H1 (cell line): ENCODE results near the gene MED12L. TPM values are rescaled to one million over a fixed set of nuclear protein-coding genes. Genes with fewer than 3 reads are reported as not detected.

Source experiments
- CTCF ChIA-PET: fragments of 300-600 bp; sonication (Branson Sonifier 250); formaldehyde crosslinking; loops from one replicate; lab custom pipeline; 2021; ENCODE audit not compliant: partially characterized antibody; lab: Charles Lee
- POLR2A ChIA-PET: fragments of 300-600 bp; sonication (Branson Sonifier 250); formaldehyde crosslinking; loops from one replicate; lab custom pipeline; 2021; ENCODE audit warnings: inconsistent platforms; ENCODE audit not compliant: partially characterized antibody; lab: Charles Lee
- DNase-seq, 2 experiments: peaks; one replicate each; pipeline versions ENCODE4 v3.0.0 to v3.0.0-alpha.2; 2010 to 2022; ENCODE audit warnings: low spot score in 2 of 2, low read depth in 1 of 2, mixed read lengths in 1 of 2
- FAIRE-seq: peaks from 2 replicates; lab custom pipeline; 2011; peaks lifted over from hg19 to GRCh38; lab: Jason Lieb, UNC
- H2AFZ ChIP-seq: 2 replicates; pipeline ENCODE4 v1.8.1; 2012; ENCODE audit warnings: low read length, inconsistent platforms
- H2AK5ac ChIP-seq: 2 replicates; pipeline ENCODE4 v1.6.1; 2013; ENCODE audit warnings: low read depth, low read length
- H2BK120ac ChIP-seq: replicated peaks from 2 replicates; pipeline ENCODE3; 2013; ENCODE audit warnings: low read depth, low read length, inconsistent platforms
- H2BK12ac ChIP-seq: 2 replicates; pipeline ENCODE4 v1.6.1; 2013; ENCODE audit warnings: low read depth, low read length
- H2BK15ac ChIP-seq: 2 replicates; pipeline ENCODE4 v1.6.1; 2013; ENCODE audit warnings: low read length
- H2BK20ac ChIP-seq: 2 replicates; pipeline ENCODE4 v1.6.1; 2013; ENCODE audit warnings: low read length
- H2BK5ac ChIP-seq: 2 replicates; pipeline ENCODE4 v1.6.1; 2013; ENCODE audit warnings: low read depth, low read length
- H3K14ac ChIP-seq: 2 replicates; pipeline ENCODE4 v1.6.1; 2013; ENCODE audit warnings: inconsistent platforms; ENCODE audit not compliant: insufficient read length
- H3K18ac ChIP-seq: 2 replicates; pipeline ENCODE4 v1.6.1; 2013; ENCODE audit warnings: low read length; ENCODE audit errors: extremely low read depth
- H3K23ac ChIP-seq: 2 replicates; pipeline ENCODE4 v1.6.1; 2013; ENCODE audit warnings: inconsistent platforms; ENCODE audit not compliant: insufficient read length
- H3K23me2 ChIP-seq: 2 replicates; pipeline ENCODE4 v1.6.1; 2013; ENCODE audit warnings: low read depth, low read length
- H3K27ac ChIP-seq: 2 replicates; pipeline ENCODE4 v1.6.1; 2011; ENCODE audit warnings: low read depth, low read length, inconsistent platforms
- H3K27me3 ChIP-seq, 4 experiments: replicated peaks in 1 of 4; 1 replicate in 1 of 4; 2 replicates in 3 of 4; pipeline versions ENCODE4 v1.6.1 to v1.8.1; 2011 to 2013; ENCODE audit warnings: low read length in 3 of 4, mild to moderate bottlenecking in 3 of 4, inconsistent platforms in 2 of 4, mixed read lengths in 2 of 4, moderate library complexity in 1 of 4; ENCODE audit not compliant: control insufficient read depth in 3 of 4, insufficient read depth in 3 of 4; ENCODE audit errors: extremely low read depth in 1 of 4
- H3K36me3 ChIP-seq, 4 experiments: 2 replicates each; pipeline versions ENCODE4 v1.6.1 to v1.8.1; 2011 to 2013; ENCODE audit warnings: mild to moderate bottlenecking in 4 of 4, low read length in 3 of 4, moderate library complexity in 2 of 4, control low read depth in 1 of 4, inconsistent platforms in 1 of 4; ENCODE audit not compliant: insufficient read depth in 4 of 4, control insufficient read depth in 2 of 4
- H3K4ac ChIP-seq: replicated peaks from 2 replicates; pipeline ENCODE3; 2013; ENCODE audit warnings: low read length, low read depth, mixed read lengths, inconsistent platforms; ENCODE audit not compliant: insufficient read length
- H3K4me1 ChIP-seq, 4 experiments: replicated peaks in 1 of 4; 1 replicate in 1 of 4; 2 replicates in 3 of 4; pipeline versions ENCODE4 v1.6.1 to v1.8.1; 2011 to 2013; ENCODE audit warnings: low read length in 3 of 4, inconsistent platforms in 2 of 4, mixed read lengths in 1 of 4; ENCODE audit not compliant: insufficient read depth in 4 of 4, control insufficient read depth in 3 of 4
- H3K4me2 ChIP-seq, 2 experiments: 2 replicates each; pipeline versions ENCODE4 v1.6.1 to v1.8.1; 2011 to 2013; ENCODE audit warnings: low read depth in 2 of 2, low read length in 2 of 2, control low read depth in 1 of 2, inconsistent platforms in 1 of 2, mild to moderate bottlenecking in 1 of 2; ENCODE audit not compliant: insufficient read depth in 1 of 2
- H3K4me3 ChIP-seq, 4 experiments: fragments of 200-600, 300-600 bp in 1 of 4; sonication (generic), shearing (Covaris generic), sonication (Bioruptor Twin) in 1 of 4; 2 replicates each; pipeline versions ENCODE4 v1.5.1 to v1.8.1; 2011 to 2016; ENCODE audit warnings: low read length in 4 of 4, low read depth in 3 of 4, control low read depth in 2 of 4, inconsistent platforms in 2 of 4, mild to moderate bottlenecking in 2 of 4, mixed read lengths in 1 of 4, moderate library complexity in 1 of 4; ENCODE audit not compliant: insufficient read depth in 2 of 4; ENCODE audit errors: extremely low read depth in 1 of 4
- H3K56ac ChIP-seq: replicated peaks from 2 replicates; pipeline ENCODE3; 2013; ENCODE audit warnings: low read depth, mild to moderate bottlenecking, mixed read lengths, low read length, inconsistent platforms; ENCODE audit not compliant: insufficient read length
- H3K79me1 ChIP-seq: 2 replicates; pipeline ENCODE4 v1.6.1; 2013; ENCODE audit warnings: low read depth, low read length, control low read depth
- H3K79me2 ChIP-seq, 2 experiments: 2 replicates each; pipeline versions ENCODE4 v1.6.1 to v1.8.1; 2012 to 2013; ENCODE audit warnings: low read length in 2 of 2, mild to moderate bottlenecking in 2 of 2, inconsistent platforms in 1 of 2; ENCODE audit not compliant: insufficient read depth in 2 of 2, control insufficient read depth in 1 of 2
- H3K9ac ChIP-seq, 4 experiments: replicated peaks in 1 of 4; 1 replicate in 1 of 4; 2 replicates in 3 of 4; pipeline versions ENCODE4 v1.6.1 to v1.8.1; 2011 to 2013; ENCODE audit warnings: low read depth in 3 of 4, low read length in 3 of 4, control low read depth in 2 of 4, mild to moderate bottlenecking in 2 of 4, moderate library complexity in 2 of 4, inconsistent platforms in 1 of 4; ENCODE audit errors: extremely low read depth in 1 of 4
- H3K9me3 ChIP-seq, 2 experiments: 2 replicates each; pipeline versions ENCODE4 v1.6.1 to v1.8.1; 2012 to 2013; ENCODE audit warnings: mild to moderate bottlenecking in 2 of 2, moderate library complexity in 2 of 2, control low read depth in 1 of 2, inconsistent platforms in 1 of 2, low read depth in 1 of 2, low read length in 1 of 2, mixed read lengths in 1 of 2; ENCODE audit not compliant: insufficient read depth in 2 of 2
- H4K20me1 ChIP-seq, 2 experiments: replicated peaks in 1 of 2; 2 replicates each; pipeline versions ENCODE3 to v1.8.1; 2011 to 2013; ENCODE audit warnings: inconsistent platforms in 2 of 2, low read length in 2 of 2, mild to moderate bottlenecking in 1 of 2; ENCODE audit not compliant: insufficient read depth in 2 of 2, control insufficient read depth in 1 of 2
- H4K5ac ChIP-seq: 2 replicates; pipeline ENCODE4 v1.6.1; 2013; ENCODE audit warnings: low read length, low read depth, mixed read lengths, inconsistent platforms; ENCODE audit not compliant: insufficient read length
- H4K8ac ChIP-seq: 2 replicates; pipeline ENCODE4 v1.8.0; 2013; ENCODE audit warnings: mild to moderate bottlenecking, moderate library complexity, low read length, inconsistent platforms; ENCODE audit not compliant: insufficient read depth; ENCODE audit errors: extremely low read depth
- H4K91ac ChIP-seq: replicated peaks from 2 replicates; pipeline ENCODE3; 2013; ENCODE audit warnings: low read length, mixed read lengths, inconsistent platforms; ENCODE audit not compliant: insufficient read length
- CBX5 ChIP-seq: fragments of 300-800, 300-1000 bp; sonication (generic); IDR thresholded peaks from 2 replicates; pipeline ENCODE4 v1.7.1; 2016; ENCODE audit warnings: antibody characterized with exemption, low read length, low read depth
- CBX8 ChIP-seq: fragments of 300-800, 300-1000 bp; sonication (generic); IDR thresholded peaks from 2 replicates; pipeline ENCODE4 v1.7.1; 2016; ENCODE audit warnings: low read depth, low read length, borderline replicate concordance
- EP300 ChIP-seq, 2 experiments: IDR thresholded peaks; 1 replicate in 1 of 2; 2 replicates in 1 of 2; pipeline ENCODE4 v1.6.1; 2011 to 2012; ENCODE audit warnings: low read depth in 2 of 2, low read length in 2 of 2, mild to moderate bottlenecking in 2 of 2, borderline replicate concordance in 1 of 2, inconsistent platforms in 1 of 2, moderate library complexity in 1 of 2
- HDAC2 ChIP-seq, 2 experiments: fragments of 300-600 bp in 1 of 2; sonication (generic) in 1 of 2; IDR thresholded peaks; 2 replicates each; pipeline ENCODE4 v1.6.1; 2011 to 2012; ENCODE audit warnings: low read depth in 2 of 2, low read length in 2 of 2, mild to moderate bottlenecking in 2 of 2, moderate library complexity in 2 of 2, borderline replicate concordance in 1 of 2, inconsistent platforms in 1 of 2
- HDAC6 ChIP-seq: IDR thresholded peaks from one replicate; pipeline ENCODE4 v1.7.1; 2012; ENCODE audit warnings: low read depth, mild to moderate bottlenecking, inconsistent platforms, low read length, moderate library complexity
- NRF1 ChIP-seq: IDR thresholded peaks from 2 replicates; pipeline ENCODE4 v1.6.1; 2011; ENCODE audit warnings: mild to moderate bottlenecking, low read depth, low read length, improper control_type of control experiment
- RAD21 ChIP-seq, 2 experiments: IDR thresholded peaks in 1 of 2; conservative IDR thresholded peaks in 1 of 2; 2 replicates each; pipeline ENCODE4 v1.6.1; 2011; ENCODE audit warnings: low read depth in 2 of 2, low read length in 2 of 2, improper control_type of control experiment in 1 of 2, inconsistent platforms in 1 of 2, mild to moderate bottlenecking in 1 of 2, moderate library complexity in 1 of 2
- RFX5 ChIP-seq: IDR thresholded peaks from 2 replicates; pipeline ENCODE4 v1.6.1; 2011; ENCODE audit warnings: low read depth, low read length, improper control_type of control experiment, borderline replicate concordance
- SAP30 ChIP-seq: fragments of 300-600 bp; sonication (generic); IDR thresholded peaks from 2 replicates; pipeline ENCODE4 v1.7.1; 2012; ENCODE audit warnings: low read length, moderate library complexity, mild to moderate bottlenecking, inconsistent platforms; ENCODE audit not compliant: insufficient read depth, insufficient replicate concordance
- SIX5 ChIP-seq: IDR thresholded peaks from 2 replicates; pipeline ENCODE4 v1.6.1; 2011; ENCODE audit warnings: mild to moderate bottlenecking, low read depth, low read length
- SUZ12 ChIP-seq: fragments of 200-600 bp; sonication (generic); IDR thresholded peaks from 2 replicates; pipeline ENCODE4 v1.6.1; 2012; ENCODE audit warnings: mild to moderate bottlenecking, inconsistent platforms, low read length, moderate library complexity, mixed read lengths
- TAF7 ChIP-seq: optimal IDR thresholded peaks from 2 replicates; pipeline ENCODE3; 2011; ENCODE audit warnings: low read depth, mild to moderate bottlenecking, inconsistent platforms, low read length, moderate library complexity, borderline replicate concordance
- TBP ChIP-seq: IDR thresholded peaks from 2 replicates; pipeline ENCODE4 v1.6.1; 2011; ENCODE audit warnings: low read depth, low read length, improper control_type of control experiment
- WGBS, 2 experiments: shearing (Covaris generic) in 1 of 2; methylation state at CpG; one replicate each; pipeline versions ENCODE4 v1.1.6 to v1.1.7; 2013 to 2015; ENCODE audit warnings: low lambda C conversion rate in 2 of 2, mixed read lengths in 2 of 2, inconsistent platforms in 1 of 2, low coverage in 1 of 2, missing lambda C conversion rate in 1 of 2; ENCODE audit not compliant: insufficient replicate concordance in 2 of 2, insufficient coverage in 1 of 2, insufficient read length in 1 of 2; ENCODE audit errors: extremely low coverage in 1 of 2, missing lambda C conversion rate in 1 of 2; 5-methylcytosine and 5-hydroxymethylcytosine counted together
- polyA plus RNA-seq, 7 experiments: library from polyadenylated mRNA; depleted of rRNA in 3 of 7; stranded (reverse) in 5 of 7; unstranded in 2 of 7; fragments of >200 nt in 5 of 7; fragments of 200-250 nt in 2 of 7; gene quantifications; 1 replicate in 5 of 7; 2 replicates in 1 of 7; 4 replicates in 1 of 7; pipeline versions ENCODE4 v1.2.1 to v1.2.3, GENCODE V29; 2011 to 2013; ENCODE audit warnings: missing spikeins in 2 of 7, mixed read lengths in 2 of 7
- total RNA-seq: library from RNA; stranded (reverse); fragmentation: NEBNext Ultra II Directional; extraction: Animal tissue kit (Norgen Biotek cat#: 25700); gene quantifications from 2 replicates; pipeline ENCODE4 v1.2.1, GENCODE V29; 2021

The MED12L gene
- total and polyA plus RNA-seq, 2 of the 8 experiments (the other 6 are each of a cell fraction or from before 2014, with no cell fraction given): 3.6 to 26.2 TPM

GRCh38 chr3:151146731-151147091, 61.2 kb downstream of the MED12L start:
- H3K9me3 ChIP-seq: no peaks in the 10 kb centered on the region
- no peak for DNase-seq
- H3K4me1 ChIP-seq: peaks cover 2 to 14% (median 8%) of the 10 kb centered on the region in 4 experiments; a peak in 6 of 7 replicates
- no peak overlapping the region for H2BK120ac ChIP-seq
- no peak overlapping the region for H2BK15ac ChIP-seq
- H4K5ac ChIP-seq: no peak overlapping the region
- no peak overlapping the region for H3K18ac ChIP-seq
- 0 out of 4 replicates have a peak, but pooled peaks cover 0 to 6% of the 10 kb centered on the region in 2 experiments for H3K79me2 ChIP-seq
- H2BK5ac ChIP-seq: no peak overlapping the region
- H4K20me1 ChIP-seq: no peaks in the 10 kb centered on the region
- FAIRE-seq: no peak
- no peak overlapping the region for H2AK5ac ChIP-seq
- H2BK12ac ChIP-seq: no peak overlapping the region
- 85% methylated on average over 1 of the region's 1 CpG; no CpG with 5 or more reads in 1 of the 2 experiments for WGBS, 2 experiments
- no peaks in the 10 kb centered on the region for H3K79me1 ChIP-seq
- no peak overlapping the region for H3K56ac ChIP-seq
- H3K9ac ChIP-seq: no peak overlapping the region; a peak in 1 of 7 replicates
- ChIA-PET POLR2A (no interaction called here), CTCF (interaction anchor here (0.7 to 8.9 kb wide), 15 partner anchors 9 to 411 kb away, joined by 3 to 99 read pairs (median 6); partner anchors contain the start of gene MED12L)
- no peak overlapping the region for H3K27ac ChIP-seq
- no peaks in the 10 kb centered on the region for H3K27me3 ChIP-seq
- H4K91ac ChIP-seq: no peak overlapping the region
- no peaks in the 10 kb centered on the region for H3K36me3 ChIP-seq
- H3K4me2 ChIP-seq: no peak overlapping the region
- H3K4ac ChIP-seq: no peak overlapping the region
- H3K23ac ChIP-seq: no peak overlapping the region
- no peak overlapping the region for H4K8ac ChIP-seq
- no peak overlapping the region for H2AFZ ChIP-seq
- no peak overlapping the region for H3K4me3 ChIP-seq
- no peaks in the 10 kb centered on the region for H3K23me2 ChIP-seq
- H3K14ac ChIP-seq: no peak overlapping the region
- no peak overlapping the region for H2BK20ac ChIP-seq
- TF ChIP-seq SAP30 (no peak), SUZ12 (no peak), CBX8 (no peak), HDAC2 (IDR thresholded peaks at IDR 0.05; ENCODE audit: borderline replicate concordance in 1 of 2, low read depth in 2 of 2, low read length in 2 of 2) (no peak), SIX5 (no peak), CBX5 (no peak), TBP (no peak), NRF1 (no peak), RAD21 (IDR thresholded peaks at IDR 0.05 in 1 of 2, conservative IDR thresholded peaks at IDR 0.05 in 1 of 2; ENCODE audit: low read depth in 2 of 2, low read length in 2 of 2) (no peak), RFX5 (no peak), HDAC6 (no peak), TAF7 (no peak), EP300 (IDR thresholded peaks at IDR 0.05; ENCODE audit: borderline replicate concordance in 1 of 2, low read depth in 2 of 2, low read length in 2 of 2) (no peak)
